ENCODE data around the gene CHD3.

GRCh38 chr17:7897090-7897489 lies 8.5 kb downstream of the CHD3 start:
- TF ChIP-seq SREBF1 (IDR thresholded peaks at IDR 0.05; ENCODE audit: low read length), result no peak
- TF ChIP-seq BCL11A (IDR thresholded peaks at IDR 0.05; ENCODE audit: low read depth, low read length), result no peak
- no peak for TF ChIP-seq ZNF274 (IDR thresholded peaks at IDR 0.05; ENCODE audit: insufficient read depth, insufficient read length)
- no peak for TF ChIP-seq POLR2A (IDR thresholded peaks at IDR 0.05; ENCODE audit: low read depth, low read length)
- TF ChIP-seq RAD51 (IDR thresholded peaks at IDR 0.05), result no peak
- no peak for TF ChIP-seq CTCF (IDR thresholded peaks at IDR 0.05 in 2 of 3, conservative IDR thresholded peaks at IDR 0.05 in 1 of 3; ENCODE audit: control insufficient read depth in 2 of 3, extremely low read depth in 1 of 3, insufficient read depth in 1 of 3, low read depth in 3 of 3, low read length in 3 of 3)
- TF ChIP-seq EZH2 (IDR thresholded peaks at IDR 0.05; ENCODE audit: borderline replicate concordance, control insufficient read depth, low read depth, low read length), result no peak

All from GM12878 (cell line).